Stimulated activated CD4-positive, alpha-beta T cell treated with anti-CD3 and anti-CD28 coated beads, Interleukin-1b, Interleukin-23, amount 100 ng/mL, for 4 hours (primary cell): ENCODE results near the gene VSIG4.

Experiments used
- DNase-seq, 2 donors: peaks; one replicate each; pipeline ENCODE4 v3.0.0-alpha.2; 2020; ENCODE audit warnings: low read depth in 2 of 2

The VSIG4 gene

GRCh38 chrX:66008328-66008970 is 31.4 kb downstream of the VSIG4 start:
- DNase-seq = no peak

- no peak for DNase-seq
Observed at GRCh38 chrX:66007851-66008250, 32.0 kb downstream of the VSIG4 start.

- DNase-seq = no peak
Observed at GRCh38 chrX:66005830-66006449, 33.9 kb downstream of the VSIG4 start.

GRCh38 chrX:66004928-66005829 is 34.7 kb downstream of the VSIG4 start:
- DNase-seq = no peak

- no peak for DNase-seq
Observed at GRCh38 chrX:66002824-66003680, 36.8 kb downstream of the VSIG4 start.

GRCh38 chrX:66001596-66001995 is 38.3 kb downstream of the VSIG4 start:
- DNase-seq = no peak

- DNase-seq = no peak
Observed at GRCh38 chrX:66000628-66001272, 39.1 kb downstream of the VSIG4 start.

- no peak for DNase-seq
Observed at GRCh38 chrX:66000178-66000577, 39.7 kb downstream of the VSIG4 start.

- DNase-seq = no peak
Observed at GRCh38 chrX:65999563-66000148, 40.2 kb downstream of the VSIG4 start.

GRCh38 chrX:65999029-65999562 is 40.8 kb downstream of the VSIG4 start:
- no peak for DNase-seq

GRCh38 chrX:65997978-65998717 is 41.7 kb downstream of the VSIG4 start:
- no peak for DNase-seq

GRCh38 chrX:65994519-65995506 is 45.1 kb downstream of the VSIG4 start:
- no peak for DNase-seq

GRCh38 chrX:65993915-65994460 is 45.9 kb downstream of the VSIG4 start:
- no peak for DNase-seq

- no peak for DNase-seq
Observed at GRCh38 chrX:65993332-65993731, 46.5 kb downstream of the VSIG4 start.

- no peak for DNase-seq
Observed at GRCh38 chrX:65990702-65991101, 49.2 kb downstream of the VSIG4 start.

- no peak for DNase-seq
Observed at GRCh38 chrX:65987811-65988210, 52.1 kb downstream of the VSIG4 start.

- DNase-seq = peak; percentile 4 to 37
Observed at GRCh38 chrX:65985922-65986588, 53.8 kb downstream of the VSIG4 start.

GRCh38 chrX:65985211-65985610 is 54.7 kb downstream of the VSIG4 start:
- DNase-seq = no peak
